ENCODE measurements around the gene FAT1.
"Not testable (repeated sequence)": the region's sequence is repeated elsewhere in the genome, so short reads cannot be mapped to it uniquely, and the experiment has no call there.

Gene FAT1

DNA sequence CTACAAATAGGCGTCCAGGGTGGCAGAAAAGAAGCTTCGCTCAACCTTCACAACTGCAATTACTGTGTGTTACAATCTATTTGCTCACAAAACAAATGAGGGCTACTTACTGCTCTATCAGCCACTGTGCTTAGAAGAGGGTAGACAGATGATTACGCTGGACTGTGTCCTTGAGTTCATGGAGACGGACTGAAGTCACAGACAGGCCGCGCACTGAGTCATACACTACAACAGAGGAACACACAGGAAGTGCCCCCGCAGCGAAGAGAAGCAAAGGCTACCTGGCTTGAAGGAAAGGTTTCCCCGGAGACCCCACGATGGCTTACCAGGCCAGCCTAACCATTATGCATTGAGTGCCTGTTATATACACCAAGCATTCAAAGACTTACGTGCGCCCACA lies 25.6 kb downstream of the FAT1 start:
- DNase-seq (ENCODE audit: low spot score), result no peak

DNA sequence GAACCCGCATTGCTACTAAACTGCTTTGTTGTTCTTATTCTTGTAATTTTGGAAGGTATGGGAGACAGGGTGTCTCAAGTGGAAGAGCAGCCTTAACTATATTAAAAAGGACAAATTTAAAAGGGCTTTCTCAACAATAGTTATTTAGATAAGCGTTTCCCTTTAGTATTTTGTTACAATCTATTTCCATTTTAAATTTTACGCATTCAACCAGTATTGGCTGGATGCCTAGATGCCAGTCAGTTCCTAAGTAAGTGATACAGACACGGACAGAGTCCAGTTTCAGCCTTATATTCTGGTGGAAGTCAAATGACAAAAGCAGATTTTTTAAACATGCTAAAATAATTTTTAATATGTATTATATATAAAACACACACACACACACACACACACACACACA lies 28.3 kb downstream of the FAT1 start:
- no peak for DNase-seq (ENCODE audit: low spot score)

DNA sequence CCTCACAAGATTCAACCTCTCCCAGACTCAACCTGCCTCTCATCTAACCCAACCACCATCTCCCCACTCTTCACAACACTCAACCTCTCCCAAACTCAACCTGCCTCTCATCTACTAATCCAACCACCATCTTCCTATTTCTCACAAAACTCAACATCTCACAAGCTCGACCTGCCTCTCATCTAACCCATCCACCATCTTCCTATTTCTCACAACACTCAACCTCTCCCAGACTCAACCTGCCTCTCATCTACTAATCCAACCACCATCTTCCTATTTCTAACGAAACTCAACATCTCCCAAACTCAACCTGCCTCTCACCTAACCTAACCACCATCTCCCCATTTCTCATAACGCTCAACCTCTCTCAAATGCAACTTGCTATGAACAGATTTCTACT lies 29.8 kb downstream of the FAT1 start:
- DNase-seq (ENCODE audit: low spot score), result no peak

DNA sequence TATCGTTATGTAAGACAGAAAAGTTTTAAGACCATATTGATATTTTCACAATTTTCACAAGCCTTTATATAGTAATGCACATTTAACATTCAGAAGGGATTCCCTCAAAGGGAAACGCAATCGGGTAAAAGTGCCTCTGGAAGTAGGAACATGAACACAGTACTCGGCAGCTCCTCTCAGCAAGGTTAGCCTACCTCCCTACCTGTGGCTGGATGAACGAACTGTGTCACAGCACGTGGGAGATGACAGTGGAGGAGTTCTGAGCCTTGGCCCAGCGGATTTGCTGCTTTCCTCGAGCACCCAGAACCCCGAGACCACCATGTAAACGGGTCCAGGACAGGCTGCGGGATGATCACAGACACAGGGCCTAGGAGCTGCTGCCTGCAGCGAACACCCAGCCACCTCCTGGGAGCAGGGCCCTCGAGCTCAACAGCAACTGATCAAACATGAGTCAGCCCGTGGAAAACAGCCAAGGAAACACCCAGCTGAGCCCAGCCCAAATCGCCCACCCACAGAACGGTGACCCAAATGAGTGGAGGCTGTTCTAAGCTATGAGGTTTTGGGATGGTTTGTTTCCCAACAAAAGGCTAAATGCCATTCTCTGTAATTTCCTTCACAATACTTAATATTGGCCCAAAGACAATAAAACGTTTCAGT lies 30.4 kb downstream of the FAT1 start:
- no peak for DNase-seq (ENCODE audit: low spot score)

DNA sequence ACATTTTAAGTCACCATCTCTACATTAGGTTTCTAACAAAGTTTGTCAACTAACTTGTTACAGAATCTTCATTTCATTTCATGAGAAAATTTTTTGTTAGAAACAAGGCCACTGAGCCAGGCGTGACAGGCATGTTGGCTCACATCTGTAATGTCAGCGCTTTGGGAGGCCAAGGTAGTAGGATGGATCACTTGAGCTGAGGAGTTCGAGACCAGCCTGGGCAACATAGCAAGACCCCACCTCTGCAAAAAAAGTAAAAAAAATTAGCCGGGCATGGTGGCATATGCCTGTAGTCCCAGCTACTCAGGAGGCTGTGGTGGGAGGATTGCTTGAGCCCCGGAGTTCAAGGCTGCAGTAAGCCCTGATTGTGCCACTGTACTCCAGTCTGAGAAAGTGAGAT lies 32.3 kb downstream of the FAT1 start:
- no peak for DNase-seq (ENCODE audit: low spot score)

DNA sequence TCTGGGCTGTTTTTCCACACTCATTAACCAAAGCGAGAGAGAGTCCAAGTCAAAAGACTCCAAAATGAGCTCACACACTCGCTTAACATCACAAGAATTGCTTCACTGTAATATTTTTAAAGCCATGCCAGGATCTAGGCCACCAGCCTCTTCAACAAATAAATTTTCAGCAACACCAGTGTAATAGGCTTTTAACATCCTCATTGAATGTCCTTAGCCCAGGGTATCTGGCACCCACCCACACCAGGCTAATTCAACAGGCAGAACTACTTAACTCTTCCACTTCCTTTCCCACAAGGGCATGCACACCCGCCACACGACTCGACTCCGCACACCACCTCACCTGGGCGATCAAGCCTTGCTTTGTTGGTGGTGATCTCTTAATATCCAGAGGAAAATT lies 34.2 kb downstream of the FAT1 start:
- DNase-seq (ENCODE audit: low spot score), result no peak

DNA sequence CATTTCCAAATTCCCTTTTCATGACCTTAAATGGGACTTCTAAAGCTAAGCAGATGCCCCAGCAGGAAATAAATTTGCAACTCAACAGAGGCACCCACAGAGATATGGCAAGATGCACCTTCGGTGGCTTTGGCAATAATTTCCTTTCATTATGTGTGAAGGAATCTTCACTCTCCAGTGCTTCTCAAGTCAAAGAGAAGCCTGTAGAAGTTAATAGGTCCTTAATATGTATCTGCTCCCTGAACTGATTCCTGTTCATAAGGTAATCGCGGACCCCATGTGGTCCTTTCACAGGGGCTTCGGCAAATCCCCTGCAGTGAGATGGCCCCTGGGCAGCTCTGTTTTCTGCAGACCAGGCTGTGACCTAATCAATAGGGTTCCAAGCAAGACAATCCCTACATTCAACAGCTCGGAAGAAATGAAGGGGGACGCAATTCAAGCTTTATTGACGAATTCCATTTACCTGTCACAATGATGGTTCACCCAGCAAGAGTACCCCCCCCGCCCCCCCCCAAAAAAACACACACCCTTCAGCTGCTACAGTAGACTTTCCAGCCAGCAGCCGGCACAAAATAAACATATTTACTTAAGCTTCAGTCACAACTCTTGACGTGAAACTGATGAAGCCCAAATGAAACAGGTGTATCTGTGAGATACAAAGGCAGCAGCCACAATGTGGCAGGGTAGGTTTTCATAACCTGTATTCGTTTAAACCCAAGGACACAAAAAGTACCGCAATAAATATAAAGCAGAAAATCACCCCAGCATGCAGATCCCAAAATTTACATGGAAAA lies 35.3 kb downstream of the FAT1 start:
- no peak for DNase-seq (ENCODE audit: low spot score)

DNA sequence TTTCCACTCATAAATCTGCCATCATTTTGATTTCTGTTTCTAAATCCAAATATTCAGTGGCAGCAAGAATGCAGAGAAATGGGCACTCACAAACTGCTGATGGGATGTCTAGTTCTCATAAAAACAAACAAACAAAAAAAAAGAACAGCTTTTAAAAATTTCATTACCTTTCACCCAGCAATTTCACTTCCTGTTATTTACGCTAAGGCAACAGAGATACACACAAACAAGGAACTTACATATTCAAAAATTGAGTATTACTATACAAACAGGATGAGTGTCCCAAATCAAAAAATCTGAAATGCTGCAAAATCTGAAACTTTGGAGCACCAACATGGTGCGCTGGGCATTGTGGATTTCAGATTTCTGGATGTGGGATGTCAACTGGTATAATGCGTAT lies 36.4 kb downstream of the FAT1 start:
- DNase-seq (ENCODE audit: low spot score), result no peak

DNA sequence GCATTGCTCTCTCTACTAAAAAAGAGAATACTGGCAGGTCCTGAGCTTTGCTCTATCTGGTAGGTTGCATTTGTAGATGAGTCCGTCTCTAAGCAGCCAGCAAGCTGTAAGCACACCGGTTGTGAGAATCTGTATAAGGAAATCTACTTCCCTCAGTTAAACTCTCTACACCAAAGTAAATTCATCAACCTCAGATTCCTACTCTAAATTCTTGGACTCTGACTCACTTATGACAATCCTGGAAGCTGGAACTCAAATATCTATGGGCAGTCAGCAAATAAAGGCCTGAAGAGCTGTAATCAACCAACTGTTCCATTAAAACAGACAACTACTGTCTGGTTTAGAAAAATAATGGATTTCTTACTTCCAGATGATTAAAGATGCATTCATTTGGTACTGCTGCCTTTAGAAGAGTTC lies 37.9 kb downstream of the FAT1 start:
- DNase-seq (ENCODE audit: low spot score), result no peak

DNA sequence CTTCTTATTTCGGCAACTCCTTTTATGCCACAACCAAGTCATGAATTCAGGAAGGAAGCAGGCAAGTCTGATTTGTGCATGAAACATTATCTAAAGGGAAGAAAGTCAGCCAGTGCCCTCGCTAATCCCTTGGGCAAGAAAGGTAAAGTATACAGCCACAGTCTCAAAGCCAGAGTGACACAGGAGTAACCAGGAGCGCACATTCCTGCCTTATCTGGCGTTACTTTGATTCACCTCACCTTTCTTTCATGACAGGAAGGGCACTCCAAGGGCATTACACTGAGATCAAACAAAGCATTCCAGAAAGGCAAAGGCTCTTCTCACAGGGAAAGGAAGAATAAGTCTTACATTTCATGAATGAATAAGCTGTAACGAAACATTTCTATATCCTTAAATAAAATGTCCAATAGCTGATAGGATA lies 38.8 kb downstream of the FAT1 start:
- DNase-seq (ENCODE audit: low spot score), result no peak

DNA sequence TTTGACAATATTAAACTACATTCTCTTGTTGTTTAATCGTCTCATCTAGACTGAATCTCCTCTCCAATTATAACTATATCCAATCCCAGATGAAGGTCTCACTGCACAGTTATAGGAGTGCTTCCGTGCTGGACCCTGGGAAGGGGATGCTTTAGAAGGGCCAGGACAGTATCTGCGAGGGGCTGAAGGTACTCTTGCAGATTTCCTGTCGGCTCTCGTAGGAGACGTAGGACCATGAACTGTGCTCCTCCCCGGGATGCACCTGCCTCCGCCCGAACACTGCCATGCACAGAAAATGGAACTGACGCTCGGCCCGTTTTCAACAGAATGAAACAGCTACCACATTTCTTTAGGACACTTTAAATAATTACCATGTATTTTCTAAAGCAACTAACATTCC lies 39.4 kb downstream of the FAT1 start:
- DNase-seq (ENCODE audit: low spot score), result no peak

DNA sequence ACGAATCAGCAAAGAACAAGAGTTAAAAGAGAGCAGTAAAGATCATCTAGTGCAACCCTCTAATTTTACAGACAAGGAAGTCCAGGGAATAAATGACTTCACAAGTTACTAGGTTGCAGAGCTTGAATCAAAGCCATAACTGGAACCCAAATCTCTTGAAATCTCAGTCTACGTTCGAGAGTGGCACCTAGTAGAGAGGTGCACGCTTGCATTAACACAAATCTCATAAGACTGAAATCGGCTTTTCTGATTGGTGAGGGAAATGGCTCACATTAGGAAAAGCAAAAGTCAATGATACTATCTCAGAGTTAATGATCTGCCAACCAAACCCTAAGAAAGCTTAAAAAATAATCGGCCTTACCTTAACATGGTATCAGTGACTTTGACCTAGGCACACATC lies 43.0 kb downstream of the FAT1 start:
- no peak for DNase-seq (ENCODE audit: low spot score)

DNA sequence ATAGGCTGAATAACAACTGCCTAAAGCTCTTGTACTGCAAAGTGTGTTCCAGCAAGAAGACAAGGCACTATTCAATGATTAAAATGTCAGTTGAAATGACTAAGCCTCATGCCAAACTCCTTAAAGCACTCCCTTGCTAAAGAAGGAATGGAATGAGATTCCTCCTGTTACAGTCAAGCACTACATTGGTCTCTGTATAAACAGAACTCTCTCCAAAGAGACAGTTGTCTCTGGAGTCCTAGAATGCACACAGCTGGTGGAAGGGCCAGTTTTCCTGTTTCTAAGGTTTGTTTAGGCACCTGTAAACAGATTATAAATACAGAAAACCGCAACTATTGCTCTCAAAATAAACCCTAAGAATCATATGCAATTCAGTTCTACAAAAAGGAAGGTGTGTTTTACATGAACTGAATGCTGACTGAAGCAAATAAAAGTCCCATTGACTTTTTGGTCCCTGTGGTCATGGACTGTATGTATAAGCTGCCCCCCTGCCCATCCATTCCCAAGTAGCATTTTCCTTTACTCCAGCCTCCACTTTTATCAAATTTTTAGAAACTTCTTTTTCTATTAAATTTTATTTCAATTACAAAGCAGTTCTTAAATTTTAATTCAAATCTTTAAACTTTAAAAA lies 47.0 kb downstream of the FAT1 start:
- no peak for DNase-seq (ENCODE audit: low spot score)

DNA sequence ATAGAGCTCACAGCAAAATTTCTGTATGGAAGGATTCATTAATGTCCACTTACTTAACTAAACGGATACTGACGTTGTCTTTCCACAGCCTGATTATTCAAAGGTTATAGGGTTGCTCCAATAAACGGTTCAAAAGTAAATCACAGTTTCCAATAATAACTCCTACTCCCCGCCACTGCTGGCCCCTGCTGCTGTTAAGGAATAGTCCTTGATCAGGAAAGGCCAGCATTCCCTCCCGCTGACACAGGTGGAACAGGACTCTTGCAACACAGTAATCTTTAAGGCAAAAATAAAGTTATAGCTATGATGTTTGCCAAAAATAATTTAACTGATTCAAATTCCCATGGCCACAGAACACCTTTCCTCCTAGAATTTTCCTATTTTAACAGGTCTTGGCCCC lies 53.9 kb downstream of the FAT1 start:
- no peak for DNase-seq (ENCODE audit: low spot score)

DNA sequence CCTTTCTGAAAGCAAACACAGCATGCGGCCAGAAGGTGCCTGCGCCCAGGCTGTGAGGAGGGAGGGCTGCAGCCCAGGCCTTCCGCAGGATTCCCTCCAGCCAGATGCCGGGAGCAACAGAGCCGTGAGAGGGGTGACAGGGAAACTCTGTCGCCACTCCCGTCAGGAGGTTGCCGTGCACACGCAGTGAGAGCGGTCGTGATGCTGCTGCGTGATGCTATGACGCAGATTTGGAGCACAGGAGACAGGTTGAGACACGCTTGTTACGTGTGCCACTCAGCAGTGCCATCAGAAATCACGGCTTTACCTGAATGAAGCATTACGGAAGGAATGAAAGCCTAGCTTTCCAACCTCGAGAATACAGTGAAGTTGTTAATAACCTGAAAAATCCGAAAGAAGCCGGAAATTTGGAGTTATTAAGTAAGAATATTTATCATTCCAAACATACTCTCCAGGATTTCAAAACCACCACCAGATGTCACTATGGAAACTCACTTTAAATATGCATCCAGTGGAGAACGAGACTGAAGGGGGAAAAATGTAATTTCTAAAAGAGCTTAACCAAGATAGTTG lies 54.4 kb downstream of the FAT1 start:
- no peak for DNase-seq (ENCODE audit: low spot score)

DNA sequence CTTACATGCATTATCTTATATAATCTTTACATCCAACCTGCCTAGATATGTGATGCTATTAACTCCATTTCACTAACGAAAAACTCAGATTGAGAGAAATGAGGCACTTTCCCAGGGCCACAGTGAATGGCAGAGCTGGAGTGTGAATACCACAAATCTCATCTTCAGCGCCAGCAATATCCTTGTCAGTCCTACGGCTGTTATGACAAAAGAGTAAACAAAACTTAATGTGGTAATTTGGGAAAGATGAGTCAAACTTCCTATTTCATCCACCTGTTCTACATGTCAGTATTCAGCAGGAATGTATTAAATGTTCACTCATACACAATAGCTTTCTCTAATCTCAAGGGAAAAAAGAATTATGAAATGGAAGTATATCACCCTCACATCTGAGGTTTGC lies 56.9 kb downstream of the FAT1 start:
- no peak for DNase-seq (ENCODE audit: low spot score)

DNA sequence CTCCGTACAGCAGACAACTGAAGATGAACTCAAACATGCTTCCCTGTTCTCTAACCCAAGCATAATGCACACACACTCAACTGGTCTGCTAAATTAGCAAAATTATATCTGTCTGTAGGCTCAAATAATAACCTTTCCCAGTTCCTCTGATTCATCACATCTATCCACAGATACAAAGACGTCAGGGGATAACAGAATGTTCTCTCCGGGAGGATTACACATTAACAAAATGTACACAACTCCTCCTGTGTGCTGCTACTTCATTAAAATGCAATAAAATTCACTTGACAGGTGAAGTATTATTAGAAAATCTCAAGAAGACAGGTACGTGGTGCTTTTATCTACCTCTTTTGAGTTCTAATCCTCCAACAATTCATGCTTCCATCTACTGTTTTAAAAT lies 57.4 kb downstream of the FAT1 start:
- DNase-seq (ENCODE audit: low spot score), result no peak

DNA sequence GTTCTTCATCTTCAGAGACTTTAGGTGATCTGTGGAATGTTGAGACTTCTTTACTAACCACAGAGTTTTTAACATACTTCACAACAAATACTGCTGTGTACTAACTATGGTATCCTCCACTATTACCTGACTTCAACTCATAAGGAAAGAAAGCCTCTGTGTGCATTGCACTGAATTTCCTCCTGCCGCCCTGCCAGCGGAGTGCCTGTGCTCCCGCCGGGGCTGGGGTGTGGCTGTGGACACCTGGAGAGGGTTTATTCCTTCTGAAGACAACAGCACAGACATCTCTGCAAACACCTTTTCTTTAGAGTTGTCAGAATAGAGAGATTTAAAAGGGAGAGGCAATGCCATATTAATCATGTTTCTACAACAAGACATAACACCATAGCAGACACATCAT lies 63.3 kb downstream of the FAT1 start:
- no peak for DNase-seq (ENCODE audit: low spot score)

DNA sequence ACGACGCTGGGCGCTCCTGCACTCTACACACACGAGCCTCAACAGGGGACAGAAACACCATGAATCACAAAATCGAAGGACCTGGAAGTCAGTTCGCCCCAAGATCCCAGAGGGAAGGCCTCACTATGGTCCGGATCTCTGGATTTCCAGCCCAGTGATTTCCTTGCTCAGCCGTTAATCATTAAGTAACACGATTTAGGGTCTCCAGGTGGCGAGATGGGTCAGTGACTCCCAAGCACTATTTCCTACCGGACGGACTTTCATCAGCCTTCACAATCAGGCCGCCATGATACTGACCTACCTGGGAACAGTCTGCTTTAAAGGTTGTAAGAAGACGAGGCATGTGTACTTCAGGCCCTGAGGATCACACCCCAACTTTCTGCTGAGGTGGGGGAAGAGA lies 63.7 kb downstream of the FAT1 start:
- no peak for DNase-seq (ENCODE audit: low spot score)

DNA sequence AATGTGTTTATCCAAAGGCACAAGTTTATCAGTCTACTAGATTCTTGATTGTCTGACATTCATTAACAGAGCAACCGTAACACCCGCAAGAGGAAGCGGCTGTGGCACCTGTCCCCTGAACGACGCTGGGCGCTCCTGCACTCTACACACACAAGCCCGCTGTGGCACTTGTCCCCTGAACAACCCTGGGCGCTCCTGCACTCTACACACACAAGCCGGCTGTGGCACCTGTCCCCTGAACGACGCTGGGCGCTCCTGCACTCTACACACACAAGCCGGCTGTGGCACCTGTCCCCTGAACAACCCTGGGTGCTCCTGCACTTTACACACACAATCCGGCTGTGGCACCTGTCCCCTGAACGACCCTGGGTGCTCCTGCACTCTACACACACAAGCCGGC lies 64.2 kb downstream of the FAT1 start:
- not testable (repeated sequence) for DNase-seq (ENCODE audit: low spot score)

DNA sequence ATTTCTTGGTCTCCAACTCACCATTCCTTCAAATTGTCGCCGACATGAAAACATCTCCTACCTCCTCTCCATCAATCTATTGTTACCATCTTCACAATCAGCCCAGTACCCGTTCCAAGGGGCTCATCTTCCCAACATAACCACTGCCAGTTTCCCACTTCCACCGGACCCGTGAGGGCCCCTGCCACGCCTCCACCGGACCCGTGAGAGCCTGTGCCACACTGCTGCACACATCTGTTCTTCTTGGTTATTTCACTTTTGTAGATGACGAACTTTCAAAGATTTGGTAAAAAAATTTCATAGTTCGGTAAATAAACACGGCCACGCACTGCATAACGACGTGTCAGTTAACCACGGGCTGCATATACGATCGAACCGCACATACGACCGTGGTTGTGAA lies 65.0 kb downstream of the FAT1 start:
- no peak for DNase-seq (ENCODE audit: low spot score)

DNA sequence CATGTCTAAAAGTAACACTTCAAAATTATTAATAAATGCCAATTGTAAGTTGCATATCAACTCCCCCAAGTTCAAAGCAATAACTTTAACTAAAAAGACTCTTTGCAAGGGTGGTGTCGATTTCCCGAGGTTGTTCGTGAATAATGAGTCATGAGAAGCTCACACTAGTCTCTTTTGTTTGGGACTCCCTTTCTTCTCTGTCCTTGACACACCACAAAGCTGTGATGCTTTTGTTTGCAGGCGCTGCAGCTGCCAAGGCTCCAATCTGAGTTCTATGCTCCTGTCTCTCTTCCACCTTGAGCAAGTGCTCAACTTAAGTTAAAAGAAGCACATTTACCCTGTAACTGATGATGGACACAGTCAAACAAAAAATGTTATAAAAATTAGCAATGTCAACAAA lies 65.9 kb downstream of the FAT1 start:
- no peak for DNase-seq (ENCODE audit: low spot score)

DNA sequence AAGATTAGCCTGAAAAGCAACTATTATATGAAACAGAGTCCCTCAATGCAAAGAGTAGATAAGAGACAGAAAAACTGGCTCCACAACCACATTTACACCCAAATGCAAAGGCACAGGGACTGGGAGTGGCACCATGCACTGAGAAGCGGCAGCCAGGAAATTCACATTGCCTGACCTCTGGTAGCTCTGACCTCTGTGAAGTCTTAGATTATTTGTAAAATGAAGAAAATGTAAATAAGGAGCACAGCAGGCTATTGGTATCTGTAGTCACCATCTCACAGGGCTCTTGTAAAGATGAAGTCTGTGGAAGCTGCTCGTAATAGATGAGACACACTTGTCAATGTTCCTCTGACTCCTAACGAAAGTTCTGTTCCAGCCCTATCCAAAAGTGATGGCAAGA lies 69.7 kb downstream of the FAT1 start:
- no peak for DNase-seq (ENCODE audit: low spot score)
